Endodermal cell (in vitro differentiated cells): Measurements from ENCODE around the gene DCAKD. TPM values are rescaled to one million over a fixed set of nuclear protein-coding genes. Genes with fewer than 3 reads are reported as not detected.

Experiments used
- DNase-seq: peaks from one replicate; pipeline ENCODE4 v3.0.0-alpha.2; 2017
- H3K27ac ChIP-seq: 2 replicates; pipeline ENCODE4 v1.5.1; 2013; ENCODE audit warnings: mild to moderate bottlenecking, low read depth, low read length, moderate library complexity
- H3K27me3 ChIP-seq: 2 replicates; pipeline ENCODE4 v1.6.1; 2013; ENCODE audit warnings: mild to moderate bottlenecking, low read length, moderate library complexity; ENCODE audit not compliant: insufficient read depth, control insufficient read depth, poor library complexity, severe bottlenecking
- H3K36me3 ChIP-seq: 2 replicates; pipeline ENCODE4 v1.7.0; 2013; ENCODE audit warnings: mild to moderate bottlenecking, low read length, moderate library complexity; ENCODE audit not compliant: control insufficient read depth, insufficient read depth
- H3K4me1 ChIP-seq: one replicate; pipeline ENCODE4 v1.7.0; 2013; ENCODE audit warnings: low read length; ENCODE audit not compliant: control insufficient read depth, insufficient read depth
- H3K4me3 ChIP-seq: 2 replicates; pipeline ENCODE4 v1.5.1; 2013; ENCODE audit warnings: mild to moderate bottlenecking, low read length, moderate library complexity
- H3K9ac ChIP-seq: 2 replicates; pipeline ENCODE4 v1.6.1; 2013; ENCODE audit warnings: mild to moderate bottlenecking, low read length, moderate library complexity; ENCODE audit not compliant: poor library complexity, severe bottlenecking; ENCODE audit errors: extremely low read depth
- H3K9me3 ChIP-seq: 2 replicates; pipeline ENCODE4 v1.6.1; 2013; ENCODE audit warnings: mild to moderate bottlenecking, low read length, moderate library complexity; ENCODE audit not compliant: control insufficient read depth
- H3K27ac Mint-ChIP-seq: 2 replicates; pipeline ENCODE4 v1.8.0; 2020; ENCODE audit warnings: mixed read lengths
- H3K27me3 Mint-ChIP-seq: 2 replicates; pipeline ENCODE4 v1.8.0; 2021; ENCODE audit warnings: mild to moderate bottlenecking, mixed read lengths; ENCODE audit not compliant: insufficient read depth
- H3K36me3 Mint-ChIP-seq: 2 replicates; pipeline ENCODE4 v1.8.0; 2020; ENCODE audit warnings: low read depth, mixed read lengths
- H3K4me1 Mint-ChIP-seq: 2 replicates; pipeline ENCODE4 v1.8.0; 2020; ENCODE audit warnings: mixed read lengths
- H3K4me3 Mint-ChIP-seq: 2 replicates; pipeline ENCODE4 v1.8.0; 2020; ENCODE audit warnings: mild to moderate bottlenecking, moderate library complexity, mixed read lengths
- H3K9me3 Mint-ChIP-seq: 2 replicates; pipeline ENCODE4 v1.8.0; 2020; ENCODE audit warnings: mild to moderate bottlenecking, mixed read lengths
- CTCF ChIP-seq: fragments of 200-600 bp; sonication (generic); conservative IDR thresholded peaks from 2 replicates; pipeline ENCODE4 v1.5.0; 2021; ENCODE audit warnings: antibody characterized with exemption, mild to moderate bottlenecking
- WGBS, 2 experiments: methylation state at CpG; one replicate each; pipeline versions ENCODE4 v1.1.5 to v1.1.7; 2013; ENCODE audit warnings: missing lambda C conversion rate in 2 of 2, mixed read lengths in 1 of 2; ENCODE audit not compliant: insufficient coverage in 1 of 2, insufficient read length in 1 of 2; 5-methylcytosine and 5-hydroxymethylcytosine counted together
- total RNA-seq, 2 donors: library from RNA; stranded (reverse); fragmentation: NEBNext Ultra II Directional in 1 of 2; extraction: Animal tissue kit (Norgen Biotek cat#: 25700) in 1 of 2; gene quantifications; 2 replicates in 1 of 2; 3 replicates in 1 of 2; pipeline ENCODE4 v1.2.1, GENCODE V29; 2021

The DCAKD gene
- total RNA-seq, 2 donors from 2014 or later, result 54.5 to 69.4 TPM

GRCh38 chr17:45090711-45091110 lies 39.3 kb upstream of the DCAKD start:
- H3K4me3 ChIP-seq, result no peak overlapping the region
- no peaks in the 10 kb centered on the region for H3K4me1 ChIP-seq
- Mint-ChIP-seq H3K27ac (peak overlapping the region; percentile 21), H3K27me3 (no peaks in the 10 kb centered on the region), H3K36me3 (peaks cover 71% of the 10 kb centered on the region), H3K4me3 (no peak overlapping the region), H3K4me1 (peaks cover 7% of the 10 kb centered on the region), H3K9me3 (no peaks in the 10 kb centered on the region)
- DNase-seq, result peak; percentile 75
- no peak overlapping the region for H3K27ac ChIP-seq
- H3K27me3 ChIP-seq, result no peaks in the 10 kb centered on the region
- 68 to 77% methylated on average over 2 to 3 of the region's 3 CpGs for WGBS, 2 experiments
- H3K9me3 ChIP-seq, result no peaks in the 10 kb centered on the region
- H3K36me3 ChIP-seq, result peaks cover 77% of the 10 kb centered on the region
- no peak overlapping the region for H3K9ac ChIP-seq
- TF ChIP-seq CTCF, result no peak

- Mint-ChIP-seq H3K27ac (peak overlapping the region; percentile 64), H3K4me3 (no peak overlapping the region), H3K4me1 (peaks cover 7% of the 10 kb centered on the region), H3K9me3 (no peaks in the 10 kb centered on the region), H3K36me3 (peaks cover 66% of the 10 kb centered on the region), H3K27me3 (no peaks in the 10 kb centered on the region)
- no peak for DNase-seq
- H3K27ac ChIP-seq, result no peak overlapping the region
- no peaks in the 10 kb centered on the region for H3K27me3 ChIP-seq
- no peak overlapping the region for H3K4me3 ChIP-seq
- WGBS, 2 experiments, result 97 to 100% methylated on average over 2 to 3 of the region's 3 CpGs
- H3K9me3 ChIP-seq, result no peaks in the 10 kb centered on the region
- H3K9ac ChIP-seq, result no peak overlapping the region
- H3K4me1 ChIP-seq, result no peaks in the 10 kb centered on the region
- TF ChIP-seq CTCF, result no peak
- H3K36me3 ChIP-seq, result peaks cover 83% of the 10 kb centered on the region
Observed at GRCh38 chr17:45088741-45089140, 37.3 kb upstream of the DCAKD start.

- H3K36me3 ChIP-seq, result peaks cover 82% of the 10 kb centered on the region
- no peak overlapping the region for H3K27ac Mint-ChIP-seq
- H3K36me3 Mint-ChIP-seq, result peaks cover 64% of the 10 kb centered on the region
Observed at GRCh38 chr17:45087978-45088377, 36.5 kb upstream of the DCAKD start.

More at GRCh38 chr17:45087978-45088377, 36.5 kb upstream of the DCAKD start:
- no peak overlapping the region for H3K9ac ChIP-seq
- H3K4me3 ChIP-seq, result no peak overlapping the region
- 94 to 98% methylated on average over 5 of the region's 5 CpGs for WGBS, 2 experiments
- Mint-ChIP-seq H3K9me3 (no peaks in the 10 kb centered on the region), H3K27me3 (no peaks in the 10 kb centered on the region), H3K4me1 (peaks cover 7% of the 10 kb centered on the region), H3K4me3 (no peak overlapping the region)
- H3K27ac ChIP-seq, result no peak overlapping the region
- no peaks in the 10 kb centered on the region for H3K4me1 ChIP-seq
- H3K27me3 ChIP-seq, result no peaks in the 10 kb centered on the region
- H3K9me3 ChIP-seq, result no peaks in the 10 kb centered on the region
- TF ChIP-seq CTCF, result no peak
- DNase-seq, result no peak
